BE2C (cell line): ENCODE measurements around the gene ZNRF4.

Experiments
- DNase-seq: peaks from one replicate; pipeline ENCODE4 v3.0.0-alpha.2; 2020
- H3K27me3 ChIP-seq: fragments of 250-450 bp; sonication (Bioruptor Pico); 2 replicates; pipeline ENCODE4 v1.5.1; 2020; ENCODE audit warnings: mild to moderate bottlenecking
- H3K36me3 ChIP-seq: fragments of 250-450 bp; sonication (Bioruptor Pico); 2 replicates; pipeline ENCODE4 v1.5.1; 2020; ENCODE audit warnings: mild to moderate bottlenecking
- H3K4me1 ChIP-seq: fragments of 250-450 bp; sonication (Bioruptor Pico); 2 replicates; pipeline ENCODE4 v1.5.1; 2020
- H3K4me3 ChIP-seq: 2 replicates; pipeline ENCODE4 v1.5.1; 2011; ENCODE audit warnings: low read depth, low read length
- H3K9me3 ChIP-seq: fragments of 250-450 bp; sonication (Bioruptor Pico); 2 replicates; pipeline ENCODE4 v1.5.1; 2020
- CTCF ChIP-seq: IDR thresholded peaks from 2 replicates; pipeline ENCODE4 v1.5.1; 2012; ENCODE audit warnings: mild to moderate bottlenecking, low read depth, low read length

Gene ZNRF4

GRCh38 chr19:5439452-5439851, 15.8 kb upstream of the ZNRF4 start:
- Histone ChIP-seq H3K4me1 (no peaks in the 10 kb centered on the region), H3K4me3 (no peak overlapping the region), H3K36me3 (no peaks in the 10 kb centered on the region), H3K27me3 (no peaks in the 10 kb centered on the region), H3K9me3 (no peaks in the 10 kb centered on the region)
- no peak for DNase-seq
- no peak for TF ChIP-seq CTCF

GRCh38 chr19:5440299-5440698, 14.9 kb upstream of the ZNRF4 start:
- Histone ChIP-seq H3K4me3 (no peak overlapping the region), H3K4me1 (no peaks in the 10 kb centered on the region), H3K36me3 (no peaks in the 10 kb centered on the region), H3K9me3 (no peaks in the 10 kb centered on the region), H3K27me3 (no peaks in the 10 kb centered on the region)
- TF ChIP-seq CTCF = no peak
- no peak for DNase-seq

- no peak for TF ChIP-seq CTCF
- H3K4me1 ChIP-seq = no peaks in the 10 kb centered on the region
- H3K9me3 ChIP-seq = no peaks in the 10 kb centered on the region
- no peak for DNase-seq
- H3K36me3 ChIP-seq = no peaks in the 10 kb centered on the region
- H3K4me3 ChIP-seq = no peak overlapping the region
- no peaks in the 10 kb centered on the region; the same call in 1 of the 2 replicates for H3K27me3 ChIP-seq
These were observed 11.5 kb upstream of the ZNRF4 start for GRCh38 chr19:5443723-5444122.

GRCh38 chr19:5444431-5444830, 10.8 kb upstream of the ZNRF4 start:
- Histone ChIP-seq H3K4me3 (no peak overlapping the region), H3K9me3 (no peaks in the 10 kb centered on the region), H3K4me1 (no peaks in the 10 kb centered on the region), H3K36me3 (no peaks in the 10 kb centered on the region), H3K27me3 (peaks cover 6% of the 10 kb centered on the region)
- no peak for TF ChIP-seq CTCF
- DNase-seq = no peak

GRCh38 chr19:5445071-5445470, 10.1 kb upstream of the ZNRF4 start:
- H3K4me3 ChIP-seq = no peak overlapping the region
- no peaks in the 10 kb centered on the region for H3K4me1 ChIP-seq
- no peak for DNase-seq
- H3K27me3 ChIP-seq = peaks cover 6% of the 10 kb centered on the region
- H3K9me3 ChIP-seq = no peaks in the 10 kb centered on the region
- H3K36me3 ChIP-seq = no peaks in the 10 kb centered on the region
- TF ChIP-seq CTCF = no peak

GRCh38 chr19:5445561-5446055, 9.6 kb upstream of the ZNRF4 start:
- Histone ChIP-seq H3K4me1 (no peaks in the 10 kb centered on the region), H3K9me3 (no peaks in the 10 kb centered on the region), H3K4me3 (no peak overlapping the region), H3K27me3 (peaks cover 6% of the 10 kb centered on the region), H3K36me3 (no peaks in the 10 kb centered on the region)
- DNase-seq = no peak
- no peak for TF ChIP-seq CTCF
